MCF 10A (cell line): ENCODE data around the gene TBX3. TPM values are rescaled to one million over a fixed set of nuclear protein-coding genes. Genes with fewer than 3 reads are reported as not detected.

Experiments used
- BruUV-seq: library from RNA; stranded (reverse); fragments of 400-500 nt; replicated peaks from 2 replicates; lab custom pipeline; 2021; lab: Mats Ljungman, UMichigan
- CTCF ChIA-PET: fragments of 300-600 bp; sonication (Branson Sonifier 250); formaldehyde crosslinking; extraction: SDS; loops from one replicate; lab custom pipeline; 2021; ENCODE audit warnings: antibody characterized with exemption, inconsistent platforms; lab: Yijun Ruan, JAX
- POLR2A ChIA-PET: fragments of 300-600, 350-650 bp; sonication (Branson Sonifier 250); formaldehyde crosslinking; extraction: SDS; loops from one replicate; lab custom pipeline; 2020; ENCODE audit warnings: antibody characterized with exemption, inconsistent platforms; lab: Yijun Ruan, JAX
- DNase-seq: peaks from one replicate; pipeline ENCODE4 v3.0.0-alpha.2; 2018; ENCODE audit not compliant: unreplicated experiment
- H3K27ac Mint-ChIP-seq: one replicate; pipeline ENCODE4 v1.8.0; 2022; ENCODE audit warnings: mild to moderate bottlenecking, low read depth, mixed read lengths; ENCODE audit not compliant: unreplicated experiment
- H3K27me3 Mint-ChIP-seq: one replicate; pipeline ENCODE4 v1.8.0; 2022; ENCODE audit warnings: mixed read lengths; ENCODE audit not compliant: insufficient read depth, unreplicated experiment
- H3K36me3 Mint-ChIP-seq: one replicate; pipeline ENCODE4 v1.8.0; 2022; ENCODE audit warnings: mild to moderate bottlenecking, moderate library complexity, mixed read lengths; ENCODE audit not compliant: insufficient read depth, unreplicated experiment
- H3K4me1 Mint-ChIP-seq: one replicate; pipeline ENCODE4 v1.8.0; 2022; ENCODE audit warnings: mixed read lengths; ENCODE audit not compliant: insufficient read depth, unreplicated experiment
- H3K4me3 Mint-ChIP-seq: one replicate; pipeline ENCODE4 v1.8.0; 2022; ENCODE audit warnings: mild to moderate bottlenecking, moderate library complexity, mixed read lengths; ENCODE audit not compliant: unreplicated experiment
- H3K9me3 Mint-ChIP-seq: one replicate; pipeline ENCODE4 v1.8.0; 2022; ENCODE audit warnings: mixed read lengths; ENCODE audit not compliant: unreplicated experiment
- intact Hi-C: fragments of 100-400 bp; cut with micrococcal nuclease; formaldehyde crosslinking; loops from 2 replicates; pipeline ENCODE4 v1.14.1; 2022
- total RNA-seq: library from RNA; stranded (reverse); gene quantifications from 2 replicates; pipeline ENCODE4 v1.2.3, GENCODE V29; 2022
- TF ChIP-seq, protein P1 (sequence below): fragments of 200-600 bp; IDR thresholded peaks from one replicate; pipeline ENCODE4 v1.8.0; 2022; ENCODE audit warnings: antibody characterized with exemption, mild to moderate bottlenecking; ENCODE audit not compliant: unreplicated experiment

TBX3 gene
- total RNA-seq, 1 experiment from 2014 or later, result 6.6 TPM

DNA sequence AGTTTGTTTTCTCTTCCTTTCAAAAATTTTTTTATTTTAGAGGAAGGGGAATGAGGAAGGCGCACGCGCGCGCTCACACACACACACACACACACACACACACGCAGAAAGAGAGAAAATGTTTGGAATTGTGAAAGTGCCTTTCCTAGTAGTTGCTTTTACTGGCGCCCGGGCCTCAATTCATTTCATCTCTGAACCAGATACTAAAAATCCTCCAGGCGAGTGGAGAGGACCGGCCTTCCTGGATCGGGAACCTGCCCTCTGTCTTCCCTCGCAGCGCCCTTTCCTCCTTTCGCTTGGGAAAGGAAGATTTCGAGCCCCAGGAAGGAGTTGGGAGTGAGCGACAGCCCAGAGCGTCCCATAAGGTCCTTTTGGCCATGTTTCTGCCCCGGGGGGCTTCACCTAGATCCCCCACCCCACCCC lies 7.8 kb upstream of the TBX3 start:
- TF ChIP-seq, protein P1, sequence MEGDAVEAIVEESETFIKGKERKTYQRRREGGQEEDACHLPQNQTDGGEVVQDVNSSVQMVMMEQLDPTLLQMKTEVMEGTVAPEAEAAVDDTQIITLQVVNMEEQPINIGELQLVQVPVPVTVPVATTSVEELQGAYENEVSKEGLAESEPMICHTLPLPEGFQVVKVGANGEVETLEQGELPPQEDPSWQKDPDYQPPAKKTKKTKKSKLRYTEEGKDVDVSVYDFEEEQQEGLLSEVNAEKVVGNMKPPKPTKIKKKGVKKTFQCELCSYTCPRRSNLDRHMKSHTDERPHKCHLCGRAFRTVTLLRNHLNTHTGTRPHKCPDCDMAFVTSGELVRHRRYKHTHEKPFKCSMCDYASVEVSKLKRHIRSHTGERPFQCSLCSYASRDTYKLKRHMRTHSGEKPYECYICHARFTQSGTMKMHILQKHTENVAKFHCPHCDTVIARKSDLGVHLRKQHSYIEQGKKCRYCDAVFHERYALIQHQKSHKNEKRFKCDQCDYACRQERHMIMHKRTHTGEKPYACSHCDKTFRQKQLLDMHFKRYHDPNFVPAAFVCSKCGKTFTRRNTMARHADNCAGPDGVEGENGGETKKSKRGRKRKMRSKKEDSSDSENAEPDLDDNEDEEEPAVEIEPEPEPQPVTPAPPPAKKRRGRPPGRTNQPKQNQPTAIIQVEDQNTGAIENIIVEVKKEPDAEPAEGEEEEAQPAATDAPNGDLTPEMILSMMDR, result no peak
- BruUV-seq, result no TSS peak
- ChIA-PET POLR2A (no interaction called here), CTCF (no interaction called here)
- Mint-ChIP-seq H3K4me3 (no peak overlapping the region), H3K4me1 (peaks cover 6% of the 10 kb centered on the region), H3K27me3 (peaks cover 62% of the 10 kb centered on the region), H3K27ac (no peak overlapping the region), H3K36me3 (no peaks in the 10 kb centered on the region), H3K9me3 (no peaks in the 10 kb centered on the region)
- intact Hi-C loops, result no loop called here
- DNase-seq, result no peak

DNA sequence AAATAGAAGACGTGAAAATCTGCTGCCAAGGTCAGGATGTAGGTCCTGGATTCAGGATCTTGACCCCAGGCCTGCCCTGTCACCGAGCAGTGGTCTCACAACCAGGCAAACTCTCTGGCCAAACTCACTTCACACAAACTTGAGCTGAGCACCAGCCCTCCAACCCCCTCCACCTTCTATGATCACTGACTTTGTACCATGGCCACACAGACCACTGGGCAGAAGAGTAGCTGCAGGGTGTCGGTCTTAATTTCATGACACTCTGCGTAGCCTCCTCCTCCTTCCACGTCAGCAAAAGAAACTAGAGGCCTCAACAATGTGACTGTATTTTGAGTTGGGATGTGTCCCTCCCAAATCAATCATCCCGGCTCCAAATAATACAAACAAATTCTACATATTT lies 7.2 kb upstream of the TBX3 start:
- TF ChIP-seq, protein P1, result no peak
- intact Hi-C loops, result no loop called here
- CTCF ChIA-PET, result interaction anchor here (0.7 kb wide), 1 partner anchor 25 kb away, joined by 4 read pairs; no protein-coding TSS in a partner anchor
- DNase-seq, result no peak
- Mint-ChIP-seq H3K9me3 (no peaks in the 10 kb centered on the region), H3K27me3 (peaks cover 62% of the 10 kb centered on the region), H3K27ac (no peak overlapping the region), H3K4me1 (peaks cover 6% of the 10 kb centered on the region), H3K36me3 (no peaks in the 10 kb centered on the region), H3K4me3 (no peak overlapping the region)
- BruUV-seq, result no TSS peak
- POLR2A ChIA-PET, result no interaction called here

DNA sequence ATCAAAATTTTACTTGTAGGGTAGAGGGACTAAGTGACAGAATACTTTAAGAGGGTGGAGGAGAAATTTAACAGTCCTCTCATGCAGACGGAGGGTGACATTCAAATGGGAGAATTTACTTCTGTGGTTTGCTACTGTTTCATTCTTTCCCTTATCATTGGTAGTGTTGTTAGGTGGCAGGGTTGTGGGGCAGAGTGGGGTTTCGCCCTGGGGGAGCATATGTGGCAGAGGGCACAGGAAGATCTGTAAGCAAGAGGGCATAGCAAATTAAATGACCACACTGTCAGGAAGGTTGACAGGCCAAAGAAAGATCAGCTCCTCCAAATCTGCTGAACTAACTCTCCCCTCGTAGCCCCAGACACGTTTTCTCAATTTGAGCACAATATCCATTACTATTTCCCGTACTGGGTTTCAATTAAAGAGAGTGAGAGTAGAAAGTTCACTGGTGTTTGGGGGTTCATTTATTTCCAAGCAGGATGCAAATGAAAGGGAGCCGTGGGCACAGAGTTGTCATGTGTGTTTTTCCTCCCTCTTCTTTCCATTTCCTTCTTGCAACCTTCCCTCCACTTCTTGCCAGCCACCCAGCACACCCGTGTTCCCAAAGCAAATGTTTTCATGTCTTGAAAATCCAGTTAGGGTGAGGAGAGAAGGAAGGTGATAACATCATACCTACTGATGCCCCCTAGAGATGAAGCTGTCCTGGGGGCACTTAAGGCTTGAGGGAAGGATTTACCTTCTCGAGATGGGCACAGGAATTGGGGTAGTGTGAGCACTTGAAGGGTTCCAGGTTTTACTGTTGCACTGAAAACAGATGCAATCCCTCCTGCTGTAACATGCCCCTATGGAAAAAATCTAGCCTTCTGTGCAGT lies 6.5 kb upstream of the TBX3 start:
- Mint-ChIP-seq H3K4me3 (no peak overlapping the region), H3K27me3 (peaks cover 60% of the 10 kb centered on the region)

More for the DNA sequence above, 6.5 kb upstream of the TBX3 start:
- H3K27ac Mint-ChIP-seq, result no peak overlapping the region
- POLR2A ChIA-PET, result no interaction called here
- no peaks in the 10 kb centered on the region for H3K9me3 Mint-ChIP-seq
- intact Hi-C loops, result no loop called here
- TF ChIP-seq, protein P1, result no peak
- DNase-seq, result no peak
- peaks cover 6% of the 10 kb centered on the region for H3K4me1 Mint-ChIP-seq
- H3K36me3 Mint-ChIP-seq, result no peaks in the 10 kb centered on the region
- CTCF ChIA-PET, result interaction anchor here (0.6 to 0.7 kb wide), 3 partner anchors 24 to 136 kb away, joined by 3 to 5 read pairs (median 4); no protein-coding TSS in a partner anchor
- no TSS peak for BruUV-seq
